Inflammatory macrophage treated with lipopolysaccharide for 4 hours (primary cell): ENCODE measurements around the gene SLC12A7.
"Not testable (repeated sequence)": the region's sequence is repeated elsewhere in the genome, so short reads cannot be mapped to it uniquely, and the experiment has no call there.

Experiments
- DNase-seq: peaks from one replicate; pipeline ENCODE4 v3.0.0-alpha.2; 2020

Gene SLC12A7

DNA sequence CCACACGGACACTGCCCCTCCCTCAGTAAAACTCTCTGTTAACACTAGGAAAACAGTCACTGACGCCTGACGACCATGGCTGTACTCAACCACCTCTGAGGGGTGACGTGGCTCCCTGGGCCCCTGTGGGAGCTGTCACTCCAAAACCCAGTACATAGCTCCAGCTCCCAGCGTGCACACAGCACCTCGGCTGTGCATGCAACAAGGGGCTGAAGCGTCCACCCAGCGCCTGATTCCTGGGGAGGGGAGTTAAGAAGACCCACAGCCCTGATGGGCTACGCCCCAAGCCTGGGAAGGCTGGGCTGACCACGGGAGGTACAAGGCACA is 36.3 kb downstream of the SLC12A7 start:
- DNase-seq: no peak

DNA sequence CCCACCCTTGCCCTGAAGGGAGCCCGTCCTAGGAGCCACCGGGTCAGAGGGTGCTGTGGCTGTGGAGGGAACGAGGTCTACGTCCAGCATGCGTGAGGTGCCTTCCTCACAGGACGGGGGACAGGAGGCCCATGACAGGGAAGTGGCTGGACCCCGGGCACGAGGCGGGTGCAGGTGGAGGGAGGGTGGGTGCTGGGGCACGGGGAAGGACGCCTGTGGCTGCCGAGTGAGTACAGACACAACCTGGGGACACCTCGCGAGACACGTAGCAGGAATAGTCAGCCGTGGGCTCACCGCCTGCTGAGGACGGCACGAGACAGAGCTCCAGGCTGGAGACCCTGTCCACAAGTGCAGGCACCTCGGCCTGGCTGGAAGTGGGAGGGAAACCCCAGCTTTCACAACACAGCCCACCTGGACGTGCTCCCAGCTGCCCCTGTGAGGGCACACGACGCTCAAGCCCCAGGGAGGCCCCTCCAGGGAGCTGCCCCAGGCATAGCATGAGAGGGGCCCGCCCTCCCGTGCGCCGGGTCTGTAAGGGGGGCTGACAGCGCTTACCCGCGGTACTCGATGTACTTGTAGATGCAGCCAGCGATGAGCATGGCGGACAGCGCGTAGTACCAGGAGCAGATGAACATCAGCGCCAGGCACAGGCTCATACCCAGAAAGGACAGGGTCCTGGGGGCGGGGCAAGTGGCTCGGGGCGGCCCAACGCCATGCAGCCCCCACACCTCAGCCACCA is 36.9 kb downstream of the SLC12A7 start:
- no peak for DNase-seq

DNA sequence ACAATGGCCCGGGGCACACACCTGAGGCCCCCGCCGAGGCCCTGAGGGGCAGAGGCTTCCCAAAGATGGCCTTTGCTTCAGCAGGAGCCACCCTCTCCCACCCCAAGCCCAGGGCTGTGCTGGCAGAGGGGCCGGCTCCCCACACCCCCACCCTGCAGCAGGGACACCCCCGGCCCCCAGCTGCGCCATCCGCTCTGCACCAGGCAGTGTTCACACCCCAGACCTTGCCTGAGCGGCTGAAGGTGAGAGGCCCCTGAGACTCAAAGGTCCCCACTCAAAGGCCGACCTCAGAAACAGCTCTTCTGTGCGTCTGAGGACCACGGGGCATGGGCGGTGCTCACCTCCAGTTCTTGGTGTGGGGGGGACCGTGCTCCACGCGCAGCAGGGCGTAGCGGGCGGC is 37.6 kb downstream of the SLC12A7 start:
- no peak for DNase-seq

DNA sequence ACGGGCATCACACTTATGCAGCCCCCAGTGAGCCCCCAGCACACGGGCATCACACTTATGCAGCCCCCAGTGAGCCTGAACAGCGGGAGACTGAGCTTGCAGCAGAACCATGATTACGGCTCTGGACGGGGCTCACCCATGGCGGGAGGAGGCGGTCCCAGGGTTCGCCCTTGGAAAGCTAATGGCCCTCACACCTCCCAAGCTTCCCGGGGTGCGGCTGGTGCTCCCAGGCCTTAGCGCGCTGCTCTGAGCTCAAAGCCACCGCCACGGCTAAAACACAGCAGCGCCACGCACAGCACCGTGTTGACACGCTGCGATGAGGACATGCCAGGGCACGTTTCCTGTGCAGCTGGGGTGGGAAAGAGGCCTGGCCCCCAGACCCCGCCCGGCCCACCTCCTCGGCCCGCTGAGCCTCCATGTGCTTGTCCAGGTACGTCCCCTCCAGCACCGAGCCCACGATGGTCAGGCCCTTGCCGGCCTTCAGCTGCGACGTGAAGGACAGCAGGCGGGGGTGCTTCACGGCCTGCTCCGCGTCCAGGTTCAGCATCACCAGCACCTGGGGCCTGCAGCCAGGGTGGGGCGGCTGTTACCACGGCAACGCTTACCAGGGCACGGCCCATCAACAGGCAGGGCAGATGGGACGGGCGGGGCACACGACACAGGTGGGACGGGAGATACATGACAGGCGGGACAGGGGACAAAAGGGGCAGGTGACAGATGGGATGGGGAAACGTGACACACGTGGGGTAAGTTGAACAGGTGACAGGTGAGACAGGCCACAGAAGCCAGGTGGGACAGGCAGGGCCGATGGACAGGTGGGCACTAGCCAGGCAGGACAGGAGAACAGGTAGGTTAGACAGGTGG is 38.4 kb downstream of the SLC12A7 start:
- DNase-seq: no peak

DNA sequence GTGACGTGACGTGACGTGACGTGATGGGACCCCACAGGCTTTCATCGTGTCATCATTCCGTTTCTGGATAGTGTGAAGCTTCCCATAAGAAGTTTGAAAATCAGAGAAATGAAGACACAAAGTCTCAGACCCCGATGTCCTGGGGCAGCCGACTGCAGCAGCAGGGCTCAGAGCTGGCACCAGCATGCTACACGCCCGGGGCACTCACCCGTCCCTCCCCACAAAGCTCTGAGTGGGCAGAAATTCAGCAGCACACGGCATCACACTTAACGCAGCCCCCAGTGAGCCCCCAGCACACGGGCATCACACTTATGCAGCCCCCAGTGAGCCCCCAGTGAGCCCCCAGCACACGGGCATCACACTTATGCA is 42.2 kb downstream of the SLC12A7 start:
- DNase-seq: no peak

DNA sequence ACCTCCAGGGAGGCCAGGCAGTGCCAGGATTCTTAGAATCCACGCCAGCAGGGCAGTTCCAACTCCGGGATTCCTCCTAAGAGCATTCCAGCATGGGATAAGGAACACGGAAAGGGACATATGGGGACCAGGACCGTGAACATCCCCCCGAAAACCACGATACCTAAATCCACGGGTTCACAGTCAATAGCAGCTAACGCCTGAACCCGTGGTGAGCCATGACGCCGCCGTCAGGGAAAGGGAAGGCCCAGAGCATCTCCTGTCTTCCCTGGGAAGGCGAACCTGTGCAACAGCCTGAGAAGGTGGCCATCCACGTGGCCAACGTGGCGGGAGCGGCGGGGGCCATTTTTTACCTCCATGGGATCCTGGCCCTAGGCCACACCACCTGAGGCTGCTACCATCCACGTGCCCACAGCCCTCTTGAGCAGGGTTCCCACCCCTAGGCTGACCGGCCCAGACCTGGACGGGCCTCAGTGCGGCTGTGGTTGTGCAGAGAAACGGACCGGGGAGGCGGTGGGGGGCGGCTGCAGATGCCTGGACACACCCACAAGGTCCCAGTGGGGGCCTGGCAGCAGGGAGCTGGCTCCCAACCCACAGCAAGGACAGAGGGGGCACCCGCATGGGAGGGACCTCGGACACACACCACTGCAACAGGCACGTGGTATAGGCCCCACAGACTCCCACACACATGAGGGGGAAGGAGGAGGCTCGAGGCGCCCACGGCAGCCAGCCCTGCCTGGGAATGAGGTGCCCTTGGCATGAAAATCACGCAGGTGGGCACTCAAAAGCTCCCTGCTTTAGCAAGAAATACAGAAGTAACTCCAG is 42.8 kb downstream of the SLC12A7 start:
- DNase-seq: no peak

DNA sequence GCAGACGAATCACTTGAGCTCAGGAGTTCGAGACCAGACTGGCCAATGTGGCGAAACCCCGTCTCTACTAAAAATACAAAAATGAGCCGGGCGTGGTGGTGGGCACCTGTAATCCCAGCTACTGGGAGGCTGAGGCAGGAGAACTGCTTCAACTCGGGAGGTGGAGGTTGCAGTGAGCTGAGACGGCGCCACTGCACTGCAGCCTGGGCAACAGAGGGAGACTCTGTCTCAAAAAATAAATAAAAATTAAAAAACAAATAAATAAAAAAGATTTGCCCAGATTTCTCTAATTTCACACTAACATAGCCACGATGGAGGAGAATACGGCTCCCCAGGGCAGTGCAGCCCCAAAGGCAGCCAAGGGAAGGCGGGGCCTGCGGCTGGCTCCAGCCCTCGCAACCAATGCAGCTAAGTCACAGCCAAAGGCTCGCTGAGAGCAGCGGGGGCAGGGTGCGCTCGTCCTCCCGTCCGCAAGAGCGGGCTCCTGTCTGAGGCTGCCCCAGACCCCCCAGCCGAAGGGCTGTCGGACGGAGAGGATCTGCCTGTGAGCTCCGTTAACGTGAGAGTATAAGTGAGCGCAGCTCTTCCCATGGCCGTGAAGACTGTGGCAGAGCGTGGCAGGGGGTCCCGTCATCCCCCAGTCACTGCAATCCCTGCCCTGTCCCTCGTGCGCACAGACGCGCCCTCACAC is 43.5 kb downstream of the SLC12A7 start:
- no peak for DNase-seq

DNA sequence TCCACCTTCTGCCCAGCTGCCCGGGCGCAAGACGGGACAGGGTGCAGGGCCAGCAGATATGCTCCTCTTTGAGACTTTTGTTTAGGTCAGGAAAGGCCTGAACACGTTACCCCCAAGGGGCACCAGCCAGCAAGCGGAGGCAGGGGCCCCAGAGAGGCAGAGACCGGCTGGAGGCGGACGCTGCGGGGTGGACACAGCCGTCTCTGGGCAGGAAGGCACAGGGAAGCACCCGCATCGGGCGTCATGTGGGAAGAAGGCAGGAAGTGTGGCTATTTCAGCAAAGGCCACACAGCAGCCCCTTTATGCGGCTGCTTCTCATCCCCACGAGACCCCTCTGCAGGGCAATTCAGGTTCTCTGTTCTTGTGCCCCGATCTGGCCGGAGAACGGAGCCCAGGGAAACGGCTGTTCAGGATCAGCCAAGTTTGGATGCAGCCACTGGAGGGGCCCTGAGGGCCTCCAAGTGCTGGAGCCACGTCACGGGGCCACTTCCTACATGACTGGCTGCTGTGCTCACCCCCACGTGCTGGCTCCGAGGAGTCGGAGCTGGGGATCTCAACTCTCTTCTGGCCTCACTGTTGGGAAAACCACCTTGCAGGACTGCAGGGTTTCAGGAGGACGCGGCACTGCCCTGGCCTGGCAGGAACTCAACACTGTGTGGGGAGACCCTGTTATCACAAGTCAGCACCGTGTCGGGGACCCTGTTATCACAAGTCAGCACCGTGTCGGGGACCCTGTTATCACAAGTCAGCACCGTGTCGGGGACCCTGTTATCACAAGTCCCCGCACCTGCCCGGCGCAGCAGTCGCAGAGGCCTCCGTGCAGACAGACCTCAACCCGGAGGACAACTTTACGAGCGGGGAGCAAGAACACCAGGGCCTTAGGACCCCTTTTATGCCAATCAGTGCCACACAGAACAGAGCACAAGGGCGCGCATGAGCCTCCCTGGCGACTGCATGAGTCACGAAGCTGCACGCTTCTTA is 44.4 kb downstream of the SLC12A7 start:
- no peak for DNase-seq

DNA sequence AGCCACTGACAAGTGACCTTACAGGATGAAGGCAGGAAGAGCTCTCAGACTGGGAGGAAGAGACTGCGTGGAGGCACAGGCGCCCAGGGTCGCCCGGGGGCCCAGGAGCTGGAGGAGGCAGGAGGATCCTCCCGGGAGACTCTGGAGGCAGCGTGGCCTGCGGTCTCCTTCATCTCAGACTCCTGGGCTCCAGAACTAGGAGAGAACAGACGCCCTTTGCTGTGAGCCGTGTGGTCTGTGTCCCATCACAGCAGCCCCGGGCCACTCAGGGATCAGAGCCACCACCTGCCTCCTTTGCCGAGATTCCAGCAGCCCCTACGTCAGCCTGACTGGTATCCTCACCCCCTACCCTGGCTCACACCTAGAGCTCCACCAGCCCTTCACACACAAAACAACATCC is 45.2 kb downstream of the SLC12A7 start:
- no peak for DNase-seq

DNA sequence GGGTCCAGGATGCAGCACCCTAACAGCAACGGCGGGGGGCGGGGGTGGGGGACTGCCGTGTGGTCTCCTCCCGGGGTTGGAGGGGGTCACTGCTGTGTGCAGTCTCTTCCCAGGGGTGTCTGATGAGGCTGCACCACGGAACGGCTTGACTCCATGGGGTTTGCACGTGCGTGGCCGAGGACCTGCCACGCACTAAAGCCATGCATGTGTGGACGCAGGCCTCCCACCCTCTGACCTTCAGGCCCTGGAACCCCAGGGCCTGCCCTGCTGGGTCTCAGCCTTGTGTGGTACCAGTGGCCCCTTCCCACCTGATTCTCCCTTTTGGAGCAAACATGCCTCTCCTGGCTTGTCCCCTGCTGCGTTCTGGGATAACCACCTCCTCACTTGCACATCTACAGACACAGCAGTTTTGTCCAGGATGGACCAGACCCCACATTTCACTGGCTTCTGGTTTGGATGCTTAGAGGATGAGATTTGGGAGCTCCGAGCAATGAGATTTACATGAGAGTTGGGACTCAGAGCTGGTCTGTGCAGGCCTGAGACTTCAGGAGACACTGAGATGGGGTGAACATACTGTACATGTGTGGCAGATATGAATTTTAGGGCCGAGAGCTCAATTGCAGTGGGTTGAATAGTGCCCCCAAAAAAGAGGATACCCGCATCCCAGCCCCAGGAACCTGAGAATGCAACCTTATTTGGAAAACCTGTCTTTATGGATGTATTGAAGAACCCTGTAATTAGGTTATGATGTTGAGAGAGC is 45.8 kb downstream of the SLC12A7 start:
- DNase-seq: no peak

DNA sequence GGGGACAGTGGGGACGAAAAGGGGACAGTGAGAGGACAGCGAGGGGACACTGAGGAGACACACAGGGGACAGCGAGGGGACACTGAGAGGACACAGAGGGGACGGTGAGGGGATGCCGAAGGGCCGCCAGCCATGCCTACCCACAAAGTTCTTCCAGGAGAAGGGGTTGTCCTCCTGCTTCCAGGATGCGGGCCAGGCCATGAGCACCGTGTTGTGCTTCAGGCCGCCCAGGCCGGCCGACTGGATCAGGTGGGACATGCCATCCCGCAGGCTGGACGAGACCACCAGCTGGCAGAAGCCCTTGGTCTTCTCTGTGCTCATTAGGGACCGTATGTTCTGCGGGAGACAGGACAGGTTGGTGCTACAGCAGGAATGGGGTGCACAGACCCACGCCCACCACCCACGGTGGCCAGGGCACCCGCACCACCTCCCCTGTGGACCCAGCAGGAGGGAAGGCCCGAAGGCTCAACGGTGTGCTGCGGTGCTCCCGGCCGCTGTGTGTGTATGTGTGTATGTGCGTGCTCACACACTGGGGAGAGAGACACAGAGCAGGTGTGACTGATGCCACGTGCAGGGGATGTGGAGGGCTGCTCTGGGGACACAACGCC is 46.6 kb downstream of the SLC12A7 start:
- no peak for DNase-seq

DNA sequence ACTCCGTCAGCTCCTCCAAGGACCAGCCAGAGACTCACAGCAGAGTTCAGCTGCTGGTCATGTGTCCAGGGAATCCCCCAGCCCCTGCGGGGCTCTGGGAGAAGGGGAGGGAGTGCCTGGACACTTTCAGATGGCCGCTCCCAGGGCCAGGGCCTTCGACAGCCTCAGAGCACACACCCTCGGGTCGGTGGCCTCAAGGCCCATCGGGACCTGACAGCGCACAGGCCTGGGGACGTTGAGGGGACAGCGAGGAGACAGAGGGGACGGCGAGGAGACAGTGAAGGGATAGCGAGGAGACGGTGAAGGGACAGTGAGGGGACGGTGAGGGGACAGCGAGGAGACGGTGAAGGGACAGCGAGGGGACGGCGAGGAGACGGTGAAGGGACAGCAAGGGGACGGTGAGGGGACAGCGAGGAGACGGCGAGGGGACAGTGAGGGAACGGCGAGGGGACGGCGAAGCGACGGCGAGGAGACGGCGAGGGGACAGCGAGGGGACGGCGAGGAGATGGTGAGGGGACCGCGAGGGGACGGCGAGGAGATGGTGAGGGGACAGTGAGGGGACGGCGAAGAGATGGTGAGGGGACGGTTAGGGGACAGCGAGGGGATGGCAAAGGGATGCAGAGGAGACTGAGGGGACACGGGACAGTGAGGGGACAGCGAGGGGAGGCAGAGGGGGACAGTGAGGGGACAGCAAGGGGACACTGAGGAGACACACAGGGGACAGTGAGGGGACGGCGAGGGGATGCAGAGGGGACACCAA is 47.3 kb downstream of the SLC12A7 start:
- no peak for DNase-seq

DNA sequence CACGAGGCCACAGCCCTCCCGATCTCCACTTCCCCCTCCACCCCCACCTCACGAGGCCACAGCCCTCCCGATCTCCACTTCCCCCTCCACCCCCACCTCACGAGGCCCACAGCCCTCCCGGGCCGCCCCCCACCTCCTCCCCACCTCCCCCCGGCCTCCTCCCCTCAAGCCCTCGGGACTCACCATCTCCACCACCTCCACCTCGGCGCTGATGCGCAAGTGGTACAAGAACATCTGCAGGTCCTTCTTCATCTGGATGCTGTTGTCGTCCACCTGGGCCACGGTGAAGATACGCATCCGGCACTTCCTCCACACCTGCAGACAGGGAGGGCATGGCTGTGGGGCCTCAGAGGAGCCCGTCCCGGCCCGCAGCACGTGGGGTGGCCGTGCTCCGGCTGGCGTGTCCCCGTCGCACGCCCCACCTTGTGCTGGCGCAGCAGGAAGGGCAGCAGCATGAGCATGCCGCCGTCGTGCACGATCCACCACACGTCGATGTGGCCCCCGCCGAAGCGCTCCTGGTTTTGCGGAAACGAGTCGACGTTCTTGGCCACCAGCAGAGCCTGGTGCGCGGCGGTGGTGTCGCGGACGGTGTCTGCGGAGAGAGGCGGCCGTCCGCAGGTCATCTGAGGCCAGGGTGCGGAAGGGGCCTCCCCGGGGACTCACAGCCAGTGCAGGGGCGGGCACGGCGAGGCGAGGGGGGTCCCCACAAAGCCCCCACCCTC is 48.0 kb downstream of the SLC12A7 start:
- no peak for DNase-seq

DNA sequence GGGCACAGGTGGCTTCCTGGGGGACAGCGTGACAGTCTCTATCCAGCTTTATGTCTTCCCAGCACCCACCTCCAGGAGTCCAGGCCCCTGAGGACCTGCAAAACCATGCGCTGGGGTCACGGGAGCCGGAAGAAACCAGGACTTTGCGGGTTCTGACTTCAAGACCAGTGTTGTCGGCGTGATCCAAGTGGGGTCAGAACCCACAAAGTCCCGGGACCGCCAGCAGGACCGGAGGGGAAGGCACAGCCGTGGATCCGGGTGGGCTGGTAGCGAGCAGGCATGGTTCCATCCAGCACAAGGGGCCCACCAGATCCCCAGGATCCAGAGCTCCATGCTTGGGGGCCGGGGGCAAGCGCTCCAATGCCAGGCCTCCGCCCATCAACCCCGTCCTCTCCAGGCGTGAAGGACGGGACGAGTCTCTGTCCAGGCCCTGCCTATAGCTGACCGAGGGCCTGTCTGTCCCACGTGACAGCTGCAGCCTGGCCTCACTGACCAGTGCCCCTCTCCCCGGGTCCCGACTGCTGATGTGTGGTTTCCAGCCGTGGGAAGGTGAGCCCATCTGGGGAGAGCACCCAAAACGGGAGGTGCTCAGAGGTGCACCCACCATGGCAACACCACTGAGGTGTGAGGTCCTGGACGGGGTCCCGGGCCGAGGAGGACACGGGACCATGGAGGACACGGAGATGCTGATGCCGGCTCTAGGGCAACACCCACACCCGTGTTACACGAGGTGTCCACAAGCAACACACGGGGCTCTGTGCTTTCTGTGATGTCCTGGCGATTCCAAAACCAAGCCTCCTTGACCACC is 48.9 kb downstream of the SLC12A7 start:
- no peak for DNase-seq

DNA sequence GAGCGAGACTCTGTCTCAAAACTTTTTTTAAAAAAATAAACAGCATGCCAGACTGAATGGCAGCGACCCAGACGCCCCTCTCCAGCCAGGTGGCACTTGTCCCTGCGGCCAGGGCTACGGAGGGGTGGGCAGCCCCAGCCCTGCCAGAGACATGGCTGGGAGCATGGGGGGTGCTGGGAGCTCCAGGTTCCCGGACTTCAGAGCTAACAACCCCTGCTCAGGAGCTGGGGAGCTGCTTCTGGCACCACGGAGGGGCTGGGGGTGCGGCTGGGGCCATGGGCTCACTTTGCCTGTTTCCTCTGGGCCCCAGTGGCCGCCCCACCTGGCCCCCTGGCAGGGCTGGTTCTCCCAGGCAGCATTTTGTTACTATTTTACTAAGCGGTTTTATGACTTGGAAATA is 49.9 kb downstream of the SLC12A7 start:
- DNase-seq: no peak

DNA sequence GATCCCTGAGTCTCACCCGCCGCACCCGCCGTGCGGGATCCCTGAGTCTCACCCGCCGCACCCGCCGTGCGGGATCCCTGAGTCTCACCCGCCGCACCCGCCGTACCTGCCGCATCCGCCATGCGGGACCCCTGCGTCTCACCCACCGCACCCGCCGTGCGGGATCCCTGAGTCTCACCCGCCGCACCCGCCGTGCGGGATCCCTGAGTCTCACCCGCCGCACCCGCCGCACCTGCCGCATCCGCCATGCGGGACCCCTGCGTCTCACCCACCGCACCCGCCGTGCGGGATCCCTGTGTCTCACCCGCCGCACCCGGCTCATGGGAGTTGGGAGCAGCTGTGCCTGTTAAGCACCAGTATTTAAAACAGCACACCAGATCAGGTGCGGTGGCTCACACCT is 50.6 kb downstream of the SLC12A7 start:
- not testable (repeated sequence) for DNase-seq

DNA sequence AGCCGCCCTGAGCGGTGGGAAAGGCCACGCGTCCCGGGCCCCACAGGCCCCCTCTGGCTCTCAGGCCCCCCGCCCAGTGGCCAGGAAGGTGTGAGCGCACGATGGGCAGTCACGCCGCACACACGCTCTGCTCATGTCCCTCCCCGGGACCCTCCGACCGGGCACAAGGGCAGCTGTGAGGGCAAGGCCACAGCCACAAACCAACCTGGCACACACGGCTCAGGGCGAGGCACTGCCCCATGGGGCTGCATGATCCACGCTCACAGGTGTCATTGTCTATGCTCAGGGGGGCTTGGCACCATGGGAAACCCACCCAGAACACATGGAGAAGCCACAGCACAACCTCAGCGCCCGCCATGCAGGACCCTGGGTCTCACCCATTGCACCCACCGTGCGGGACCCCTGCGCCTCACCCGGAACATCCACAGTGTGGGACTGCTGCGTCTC is 51.3 kb downstream of the SLC12A7 start:
- no peak for DNase-seq

DNA sequence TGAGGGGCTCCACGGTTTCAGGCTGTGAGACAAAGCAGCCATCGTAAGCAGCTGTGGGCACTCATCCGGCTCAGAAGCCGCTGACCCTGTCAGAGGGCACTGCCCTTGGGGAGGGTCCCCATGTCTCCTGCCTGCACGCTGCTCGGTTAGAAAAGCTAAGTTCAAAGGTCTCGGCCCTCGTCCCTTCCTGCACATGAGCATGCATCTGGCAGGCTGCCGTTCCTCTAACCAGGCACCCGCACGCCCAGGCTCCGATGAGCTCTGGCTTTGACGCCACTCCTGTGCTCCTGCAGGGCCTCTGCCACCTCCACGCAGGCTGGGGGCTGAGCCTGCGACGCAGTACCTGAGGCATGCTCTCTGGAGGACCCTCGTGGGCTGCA is 52.0 kb downstream of the SLC12A7 start:
- DNase-seq: no peak
